Measurements from ENCODE around the gene SKIC8. TPM values are rescaled to one million over a fixed set of nuclear protein-coding genes. Genes with fewer than 3 reads are reported as not detected.
"Not testable (repeated sequence)": the region's sequence is repeated elsewhere in the genome, so short reads cannot be mapped to it uniquely, and the experiment has no call there.

Gene SKIC8
- total RNA-seq, 2 donors from 2014 or later = 46.3 to 55.4 TPM

- no peak overlapping the region for H3K9ac ChIP-seq (ENCODE audit: extremely low read depth, low read length, poor library complexity, severe bottlenecking)
- H3K9me3 Mint-ChIP-seq = peaks cover 13% of the 10 kb centered on the region
- H3K4me3 Mint-ChIP-seq = no peak overlapping the region
- H3K27me3 Mint-ChIP-seq (ENCODE audit: insufficient read depth) = no peaks in the 10 kb centered on the region
- TF ChIP-seq CTCF (conservative IDR thresholded peaks at IDR 0.05) = no peak
- peaks cover under 1% of the 10 kb centered on the region for H3K4me1 ChIP-seq (ENCODE audit: control insufficient read depth, insufficient read depth, low read length)
- no peaks in the 10 kb centered on the region for H3K27me3 ChIP-seq (ENCODE audit: control insufficient read depth, insufficient read depth, low read length, poor library complexity, severe bottlenecking)
- no peak overlapping the region for H3K27ac Mint-ChIP-seq
- WGBS, 2 experiments (ENCODE audit: insufficient coverage in 1 of 2, insufficient read length in 1 of 2) = 93 to 94% methylated on average over 5 of the region's 5 CpGs
- H3K36me3 Mint-ChIP-seq (ENCODE audit: low read depth) = no peaks in the 10 kb centered on the region
- H3K27ac ChIP-seq (ENCODE audit: low read depth, low read length) = no peak overlapping the region
- no peak overlapping the region for H3K4me3 ChIP-seq (ENCODE audit: low read length)
- no peaks in the 10 kb centered on the region for H3K36me3 ChIP-seq (ENCODE audit: control insufficient read depth, insufficient read depth, low read length)
- no peaks in the 10 kb centered on the region for H3K4me1 Mint-ChIP-seq
- H3K9me3 ChIP-seq (ENCODE audit: control insufficient read depth, low read length) = no peaks in the 10 kb centered on the region
- no peak for DNase-seq
Observed at GRCh38 chr15:78249131-78249530, 50.3 kb downstream of the SKIC8 start.

- no peak overlapping the region for H3K4me3 Mint-ChIP-seq
- peaks cover 2% of the 10 kb centered on the region for H3K4me1 ChIP-seq (ENCODE audit: control insufficient read depth, insufficient read depth, low read length)
- H3K4me3 ChIP-seq (ENCODE audit: low read length) = no peak overlapping the region
- 82% methylated on average over 1 of the region's 1 CpG; no CpG with 5 or more reads in 1 of the 2 experiments for WGBS, 2 experiments (ENCODE audit: insufficient coverage in 1 of 2, insufficient read length in 1 of 2)
- no peaks in the 10 kb centered on the region for H3K36me3 ChIP-seq (ENCODE audit: control insufficient read depth, insufficient read depth, low read length)
- no peak overlapping the region for H3K27ac Mint-ChIP-seq
- DNase-seq = no peak
- no peak for TF ChIP-seq CTCF (conservative IDR thresholded peaks at IDR 0.05)
- H3K27me3 ChIP-seq (ENCODE audit: control insufficient read depth, insufficient read depth, low read length, poor library complexity, severe bottlenecking) = no peaks in the 10 kb centered on the region
- H3K4me1 Mint-ChIP-seq = peaks cover 11% of the 10 kb centered on the region
- H3K9me3 Mint-ChIP-seq = peaks cover 13% of the 10 kb centered on the region
- H3K27me3 Mint-ChIP-seq (ENCODE audit: insufficient read depth) = no peaks in the 10 kb centered on the region
- H3K36me3 Mint-ChIP-seq (ENCODE audit: low read depth) = no peaks in the 10 kb centered on the region
- H3K9ac ChIP-seq (ENCODE audit: extremely low read depth, low read length, poor library complexity, severe bottlenecking) = no peak overlapping the region
- no peak overlapping the region for H3K27ac ChIP-seq (ENCODE audit: low read depth, low read length)
- H3K9me3 ChIP-seq (ENCODE audit: control insufficient read depth, low read length) = no peaks in the 10 kb centered on the region
Observed at GRCh38 chr15:78247911-78248310, 51.5 kb downstream of the SKIC8 start.

GRCh38 chr15:78245976-78246620 lies 53.3 kb downstream of the SKIC8 start:
- H3K4me1 Mint-ChIP-seq = peaks cover 11% of the 10 kb centered on the region
- H3K4me3 ChIP-seq (ENCODE audit: low read length); H3K36me3 Mint-ChIP-seq (ENCODE audit: low read depth); H3K27me3 Mint-ChIP-seq (ENCODE audit: insufficient read depth); H3K36me3 ChIP-seq (ENCODE audit: control insufficient read depth, insufficient read depth, low read length); H3K4me1 ChIP-seq (ENCODE audit: control insufficient read depth, insufficient read depth, low read length); H3K4me3 Mint-ChIP-seq; H3K9me3 ChIP-seq (ENCODE audit: control insufficient read depth, low read length); DNase-seq; H3K27ac Mint-ChIP-seq; H3K27me3 ChIP-seq (ENCODE audit: control insufficient read depth, insufficient read depth, low read length, poor library complexity, severe bottlenecking); H3K9ac ChIP-seq (ENCODE audit: extremely low read depth, low read length, poor library complexity, severe bottlenecking); H3K27ac ChIP-seq (ENCODE audit: low read depth, low read length): not testable (repeated sequence)
- H3K9me3 Mint-ChIP-seq = peaks cover 13% of the 10 kb centered on the region
- WGBS, 2 experiments (ENCODE audit: insufficient coverage in 1 of 2, insufficient read length in 1 of 2) = 94 to 95% methylated on average over 11 to 39 of the region's 39 CpGs

- not testable (repeated sequence) for H3K27me3 ChIP-seq (ENCODE audit: control insufficient read depth, insufficient read depth, low read length, poor library complexity, severe bottlenecking); H3K4me3 Mint-ChIP-seq; H3K27ac ChIP-seq (ENCODE audit: low read depth, low read length); H3K4me3 ChIP-seq (ENCODE audit: low read length); H3K9ac ChIP-seq (ENCODE audit: extremely low read depth, low read length, poor library complexity, severe bottlenecking); H3K4me1 ChIP-seq (ENCODE audit: control insufficient read depth, insufficient read depth, low read length); H3K36me3 ChIP-seq (ENCODE audit: control insufficient read depth, insufficient read depth, low read length); H3K27ac Mint-ChIP-seq; H3K27me3 Mint-ChIP-seq (ENCODE audit: insufficient read depth); H3K9me3 ChIP-seq (ENCODE audit: control insufficient read depth, low read length); DNase-seq; H3K36me3 Mint-ChIP-seq (ENCODE audit: low read depth)
- WGBS, 2 experiments (ENCODE audit: insufficient coverage in 1 of 2, insufficient read length in 1 of 2) = 84 to 93% methylated on average over 13 of the region's 14 CpGs
- peaks cover 11% of the 10 kb centered on the region for H3K4me1 Mint-ChIP-seq
- peaks cover 13% of the 10 kb centered on the region for H3K9me3 Mint-ChIP-seq
Observed at GRCh38 chr15:78245392-78245791, 54.0 kb downstream of the SKIC8 start.
